Lower lobe of right lung (tissue), 2 donors: ENCODE measurements around the gene AKT2. TPM values are rescaled to one million over a fixed set of nuclear protein-coding genes. Genes with fewer than 3 reads are reported as not detected.

ENCODE experiments used
- ATAC-seq, 2 donors: fragments of 200-7000 bp; cut with Tn5 transposase; one replicate each; pipeline ENCODE4 v1.9.1; 2020 to 2022; ENCODE audit warnings: mild to moderate bottlenecking in 2 of 2, moderate library complexity in 2 of 2
- DNase-seq: peaks from one replicate; pipeline ENCODE4 v3.0.0-alpha.2; 2020
- H3K27ac ChIP-seq: fragments of 200-600 bp; one replicate; pipeline ENCODE4 v1.8.0; 2022
- H3K27me3 ChIP-seq: fragments of 200-600 bp; one replicate; pipeline ENCODE4 v1.8.0; 2022; ENCODE audit warnings: low read depth
- H3K36me3 ChIP-seq: fragments of 200-600 bp; one replicate; pipeline ENCODE4 v1.8.0; 2022; ENCODE audit warnings: mild to moderate bottlenecking
- H3K4me1 ChIP-seq: fragments of 200-600 bp; one replicate; pipeline ENCODE4 v1.8.0; 2022
- H3K4me3 ChIP-seq: fragments of 200-600 bp; one replicate; pipeline ENCODE4 v1.8.0; 2022; ENCODE audit warnings: mild to moderate bottlenecking
- H3K9me3 ChIP-seq: fragments of 200-600 bp; one replicate; pipeline ENCODE4 v1.8.0; 2022
- intact Hi-C: fragments of 100-400 bp; cut with DNase I; formaldehyde crosslinking; loops from one replicate; pipeline ENCODE4 v1.11.0; 2022
- total RNA-seq: library from RNA; stranded (reverse); fragmentation: NEBNext Ultra II Directional; extraction: Animal tissue kit (Norgen Biotek cat#: 25700); gene quantifications from one replicate; pipeline ENCODE4 v1.2.1, GENCODE V29; 2021
- TF ChIP-seq, protein P1 (sequence below): fragments of 200-600 bp; IDR thresholded peaks from one replicate; pipeline ENCODE4 v1.8.0; 2022; ENCODE audit warnings: antibody characterized with exemption, mild to moderate bottlenecking
- donor health status: DM: no; HTN: yes; CAD: no; lungs with severe emphysema.

The AKT2 gene
- total RNA-seq, 1 donor from 2014 or later = 102 TPM

DNA sequence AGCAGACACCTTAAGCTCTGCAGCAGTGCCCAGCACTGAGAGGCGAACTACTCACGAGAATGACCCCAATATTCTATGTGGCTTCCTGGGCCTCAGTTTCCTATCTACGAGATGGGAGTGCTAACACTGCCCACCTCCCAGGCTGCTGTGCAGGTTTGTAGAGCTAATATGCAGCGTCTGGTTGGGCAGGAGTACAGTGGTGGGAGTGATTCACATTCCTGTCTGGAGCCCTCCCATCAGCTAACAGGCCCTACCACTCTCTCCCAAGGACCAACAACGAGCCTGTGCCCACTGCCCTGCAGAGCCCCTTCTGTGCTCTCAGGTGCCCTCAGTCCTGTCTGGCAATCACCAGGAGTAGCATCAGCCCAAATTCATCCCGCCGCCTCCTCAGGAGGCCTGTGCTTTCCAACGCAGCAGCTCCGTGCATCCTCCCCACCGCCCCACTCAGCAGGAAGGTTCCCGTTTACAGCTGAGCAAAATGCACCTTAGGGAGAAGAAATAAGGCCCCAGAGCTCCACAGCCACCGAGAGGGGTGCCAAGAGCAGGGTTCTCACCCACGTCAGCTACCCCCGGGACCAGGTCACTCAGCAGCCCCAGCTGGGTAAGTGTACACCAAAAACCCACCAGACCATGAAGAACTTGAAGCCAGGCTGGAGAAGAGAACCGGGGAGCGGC is 6.6 kb downstream of the AKT2 start:
- no peak for ATAC-seq
- DNase-seq = peak; percentile 34
- Histone ChIP-seq H3K27me3 (no peaks in the 10 kb centered on the region), H3K4me1 (peaks cover 70% of the 10 kb centered on the region), H3K36me3 (peaks cover 5% of the 10 kb centered on the region), H3K4me3 (peak overlapping the region; percentile 11), H3K27ac (peak overlapping the region; percentile 49), H3K9me3 (no peaks in the 10 kb centered on the region)
- TF ChIP-seq, protein P1, sequence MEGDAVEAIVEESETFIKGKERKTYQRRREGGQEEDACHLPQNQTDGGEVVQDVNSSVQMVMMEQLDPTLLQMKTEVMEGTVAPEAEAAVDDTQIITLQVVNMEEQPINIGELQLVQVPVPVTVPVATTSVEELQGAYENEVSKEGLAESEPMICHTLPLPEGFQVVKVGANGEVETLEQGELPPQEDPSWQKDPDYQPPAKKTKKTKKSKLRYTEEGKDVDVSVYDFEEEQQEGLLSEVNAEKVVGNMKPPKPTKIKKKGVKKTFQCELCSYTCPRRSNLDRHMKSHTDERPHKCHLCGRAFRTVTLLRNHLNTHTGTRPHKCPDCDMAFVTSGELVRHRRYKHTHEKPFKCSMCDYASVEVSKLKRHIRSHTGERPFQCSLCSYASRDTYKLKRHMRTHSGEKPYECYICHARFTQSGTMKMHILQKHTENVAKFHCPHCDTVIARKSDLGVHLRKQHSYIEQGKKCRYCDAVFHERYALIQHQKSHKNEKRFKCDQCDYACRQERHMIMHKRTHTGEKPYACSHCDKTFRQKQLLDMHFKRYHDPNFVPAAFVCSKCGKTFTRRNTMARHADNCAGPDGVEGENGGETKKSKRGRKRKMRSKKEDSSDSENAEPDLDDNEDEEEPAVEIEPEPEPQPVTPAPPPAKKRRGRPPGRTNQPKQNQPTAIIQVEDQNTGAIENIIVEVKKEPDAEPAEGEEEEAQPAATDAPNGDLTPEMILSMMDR = no peak
- intact Hi-C loops = no loop called here

DNA sequence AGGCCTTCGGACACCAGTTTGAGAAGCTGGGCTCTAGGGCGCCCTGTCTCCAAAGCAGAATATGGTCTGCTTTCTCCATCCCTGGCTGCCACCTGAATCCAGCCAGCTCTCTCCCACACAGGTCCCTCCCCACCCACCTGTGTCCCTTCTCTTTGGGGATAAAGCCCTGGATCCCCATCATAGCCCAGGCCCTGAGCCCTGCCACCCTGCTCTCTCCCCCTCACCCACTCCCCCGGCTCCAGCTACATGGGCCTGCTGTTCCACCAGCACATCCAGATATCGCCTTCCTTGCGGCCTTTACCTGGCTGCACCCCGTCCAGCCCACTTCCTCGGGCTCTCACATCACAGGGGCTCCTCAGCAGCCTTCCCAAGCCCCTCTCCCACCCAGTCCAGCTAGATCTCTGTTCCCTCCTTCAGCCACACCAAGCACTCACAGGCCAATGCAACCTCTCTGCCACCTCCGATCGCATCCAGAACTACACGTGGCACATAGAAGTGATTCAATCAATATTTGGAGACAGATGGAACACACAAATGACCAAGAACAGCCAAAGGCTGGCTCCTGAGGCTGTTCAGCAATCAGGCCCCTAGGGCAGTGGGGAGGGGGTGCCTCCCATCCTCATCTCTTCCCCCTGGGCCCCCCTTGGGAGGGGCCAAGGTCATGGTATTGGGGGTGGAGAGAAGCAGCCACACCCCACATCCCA is 7.6 kb downstream of the AKT2 start:
- Histone ChIP-seq H3K27me3 (no peaks in the 10 kb centered on the region), H3K9me3 (no peaks in the 10 kb centered on the region), H3K4me1 (peaks cover 63% of the 10 kb centered on the region), H3K36me3 (peaks cover 7% of the 10 kb centered on the region), H3K4me3 (no peak overlapping the region), H3K27ac (no peak overlapping the region)
- TF ChIP-seq, protein P1 = no peak
- intact Hi-C loops = no loop called here
- ATAC-seq (no peak), DNase-seq (no peak)

DNA sequence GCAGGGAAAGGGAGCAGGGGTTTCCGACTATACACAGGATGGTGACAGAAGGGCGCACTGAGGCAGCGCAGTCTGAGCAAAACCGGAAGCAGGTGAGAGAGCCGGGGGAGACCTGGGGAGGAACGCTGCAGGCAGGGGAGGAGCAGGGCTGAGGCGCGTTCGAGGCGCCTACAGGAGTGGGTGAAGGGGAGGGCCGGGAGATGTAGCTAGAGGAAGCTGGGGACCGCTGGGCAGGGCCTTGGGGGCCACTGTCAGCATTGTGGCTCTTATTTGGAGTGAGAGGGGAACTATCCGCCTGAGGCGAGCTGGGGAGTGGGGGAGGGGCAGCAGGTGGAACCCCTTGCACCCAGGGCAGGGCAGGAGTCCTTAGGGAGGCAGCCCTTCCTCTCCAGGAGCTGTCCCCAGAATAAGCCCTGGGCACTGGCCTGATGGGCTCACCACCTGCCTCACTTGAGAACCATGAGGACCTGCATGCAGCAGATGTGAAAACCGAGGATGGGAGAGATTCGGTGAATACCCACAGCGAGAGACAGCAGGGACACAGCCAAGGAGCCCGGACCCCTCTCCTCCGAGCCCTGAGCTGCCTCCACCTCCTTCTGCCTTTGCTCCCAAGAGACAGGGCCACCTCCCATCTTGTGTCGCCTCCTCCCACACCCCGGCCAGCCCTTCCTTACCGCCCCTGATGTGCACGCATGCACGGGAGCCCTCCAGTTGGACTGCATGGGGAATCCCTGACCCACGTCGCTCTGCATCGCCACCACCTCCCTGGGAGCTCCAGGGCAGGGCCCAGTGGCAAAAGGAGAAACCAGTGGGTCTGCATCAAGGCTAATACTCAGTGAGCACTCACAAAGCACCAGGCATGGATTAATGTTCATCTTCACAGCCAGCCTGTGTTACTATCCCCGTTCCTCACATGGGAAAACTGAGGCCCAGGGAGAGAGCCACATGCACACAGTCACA is 10.3 kb downstream of the AKT2 start:
- no peak overlapping the region for H3K4me3 ChIP-seq
- intact Hi-C loops = no loop called here
- H3K4me1 ChIP-seq = peaks cover 38% of the 10 kb centered on the region
- TF ChIP-seq, protein P1 = no peak
- peaks cover 5% of the 10 kb centered on the region for H3K36me3 ChIP-seq
- DNase-seq (no peak), ATAC-seq (no peak)
- no peaks in the 10 kb centered on the region for H3K27me3 ChIP-seq
- no peaks in the 10 kb centered on the region for H3K9me3 ChIP-seq
- no peak overlapping the region for H3K27ac ChIP-seq

DNA sequence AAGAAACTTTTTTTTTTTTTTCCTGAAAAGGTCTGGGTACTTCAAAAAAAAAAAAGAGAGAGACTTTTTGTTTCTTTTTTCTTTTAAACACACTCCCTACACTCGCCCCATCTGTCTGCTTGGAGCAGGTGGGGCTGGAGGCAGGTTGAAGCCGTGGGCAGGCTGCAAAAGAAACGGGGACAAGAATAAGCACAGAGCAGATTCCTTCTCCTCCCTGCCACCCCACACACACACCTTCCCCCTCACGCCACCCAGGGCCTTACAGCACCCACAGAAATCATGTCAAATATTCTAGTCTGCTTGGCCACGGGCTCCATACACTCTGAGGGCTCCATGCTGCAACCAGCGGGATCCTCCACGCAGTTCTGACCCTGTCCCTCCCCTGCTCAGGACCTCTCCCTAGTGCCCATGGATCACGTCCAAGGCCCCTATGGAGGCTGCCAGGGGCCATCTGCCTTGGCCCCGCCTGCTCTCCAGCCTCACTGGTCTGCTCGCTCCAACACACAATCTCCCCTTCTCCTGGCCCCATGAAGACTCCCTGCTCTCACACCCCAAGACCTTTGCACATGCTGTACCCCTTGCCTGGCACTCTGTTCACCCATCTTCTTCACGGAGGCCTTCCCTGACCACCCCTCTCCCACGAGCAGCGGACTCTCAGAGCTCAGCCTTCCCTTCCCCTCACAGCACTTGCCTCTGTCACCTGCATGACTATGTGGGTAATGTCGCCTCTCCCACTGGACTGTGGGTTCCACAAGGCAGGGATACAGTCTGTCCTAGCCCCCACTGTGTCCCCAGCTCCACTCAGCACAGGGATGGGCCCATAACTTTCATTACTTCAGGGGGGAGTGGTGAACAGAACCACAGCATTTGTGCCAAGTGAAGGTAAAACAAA is 11.4 kb downstream of the AKT2 start:
- ATAC-seq = no peak
- H3K27me3 ChIP-seq = no peaks in the 10 kb centered on the region
- no peak overlapping the region for H3K4me3 ChIP-seq
- TF ChIP-seq, protein P1 = no peak
- H3K9me3 ChIP-seq = no peaks in the 10 kb centered on the region
- no peak for DNase-seq
- intact Hi-C loops = no loop called here
- peaks cover 5% of the 10 kb centered on the region for H3K36me3 ChIP-seq
- H3K4me1 ChIP-seq = peaks cover 26% of the 10 kb centered on the region
- H3K27ac ChIP-seq = no peak overlapping the region

DNA sequence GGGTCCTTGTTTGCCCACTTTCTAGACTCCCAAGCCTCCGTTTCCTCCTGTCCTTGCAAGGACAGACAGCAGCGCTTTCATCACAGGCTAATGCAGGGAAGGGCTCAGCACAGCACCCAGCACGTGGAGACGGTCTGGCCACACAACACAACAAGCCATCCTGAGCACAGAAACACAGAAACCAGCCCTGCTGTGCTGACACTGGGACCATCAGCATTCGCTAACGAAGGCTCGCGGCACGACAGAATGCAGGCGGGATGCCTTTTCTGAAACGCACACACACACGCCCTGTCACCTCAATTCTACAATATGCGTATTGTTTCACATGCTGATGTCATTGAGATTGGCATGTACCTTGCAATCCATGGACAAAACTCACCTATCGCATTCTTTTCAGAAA is 12.9 kb downstream of the AKT2 start:
- Histone ChIP-seq H3K9me3 (no peaks in the 10 kb centered on the region), H3K36me3 (peaks cover 5% of the 10 kb centered on the region), H3K4me3 (no peak overlapping the region), H3K27ac (no peak overlapping the region), H3K4me1 (peaks cover 20% of the 10 kb centered on the region), H3K27me3 (no peaks in the 10 kb centered on the region)
- no peak for ATAC-seq
- DNase-seq = no peak
- intact Hi-C loops = no loop called here
- TF ChIP-seq, protein P1 = no peak
